Left ventricle myocardium inferior (tissue), 1 donor: Measurements from ENCODE around the gene SLC1A7. TPM values are rescaled to one million over a fixed set of nuclear protein-coding genes. Genes with fewer than 3 reads are reported as not detected.

ENCODE experiments used
- DNase-seq: peaks from one replicate; pipeline ENCODE4 v3.0.0-alpha.2; 2020
- H3K27ac ChIP-seq: fragments of 200-600 bp; replicated peaks from 2 replicates; pipeline ENCODE4 v1.8.0; 2021
- H3K27me3 ChIP-seq: fragments of 200-600 bp; 2 replicates; pipeline ENCODE4 v1.8.0; 2021; ENCODE audit warnings: low read depth
- H3K36me3 ChIP-seq: fragments of 200-600 bp; 2 replicates; pipeline ENCODE4 v1.8.0; 2021
- H3K4me1 ChIP-seq: fragments of 200-600 bp; 2 replicates; pipeline ENCODE4 v1.8.0; 2021
- H3K4me3 ChIP-seq: fragments of 200-600 bp; 2 replicates; pipeline ENCODE4 v1.8.0; 2021; ENCODE audit warnings: mild to moderate bottlenecking, moderate library complexity
- H3K9me3 ChIP-seq: fragments of 200-600 bp; replicated peaks from 2 replicates; pipeline ENCODE4 v1.8.0; 2021
- intact Hi-C: fragments of 100-400 bp; cut with micrococcal nuclease; formaldehyde crosslinking; loops from one replicate; pipeline ENCODE4 v1.11.0; 2022
- total RNA-seq: library from RNA; stranded (reverse); fragmentation: NEBNext Ultra II Directional; extraction: Animal tissue kit (Norgen Biotek cat#: 25700); gene quantifications from one replicate; pipeline ENCODE4 v1.2.1, GENCODE V29; 2021
- TF ChIP-seq, protein P1 (sequence below): fragments of 200-600 bp; IDR thresholded peaks from 2 replicates; pipeline ENCODE4 v1.8.0; 2021; ENCODE audit warnings: antibody characterized with exemption, mild to moderate bottlenecking, borderline replicate concordance
- donor health status: DM: no; HTN: yes; CAD: no; lungs with severe emphysema.

Gene SLC1A7
- total RNA-seq, 1 donor from 2014 or later: 0.44 TPM

DNA sequence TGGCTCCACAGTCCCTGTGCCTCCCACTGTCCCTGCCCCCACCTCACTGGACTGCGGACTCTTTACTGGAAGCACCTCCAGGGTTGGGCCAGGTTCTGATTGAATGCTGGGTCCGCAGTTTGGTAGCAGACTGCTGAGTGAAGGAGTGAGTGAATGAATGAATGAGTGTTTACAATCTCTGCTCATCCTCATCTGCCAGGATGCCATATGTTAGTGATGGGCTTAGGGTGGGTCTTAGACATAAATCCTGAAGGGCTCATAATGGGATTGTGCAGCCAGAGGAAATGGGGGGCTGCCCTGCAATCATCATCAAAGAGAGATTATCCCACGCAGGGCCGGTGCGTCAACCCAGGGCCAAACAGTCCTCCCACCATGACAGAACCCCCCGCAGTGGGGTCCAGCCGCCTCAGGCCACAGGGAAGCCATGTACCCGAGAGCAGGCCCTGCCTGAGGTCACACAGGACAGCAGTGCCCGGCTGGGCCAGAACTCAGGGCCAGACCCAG lies 26.1 kb downstream of the SLC1A7 start:
- Histone ChIP-seq H3K27me3 (peaks cover 6% of the 10 kb centered on the region), H3K27ac (no peak overlapping the region), H3K4me1 (peaks cover 7% of the 10 kb centered on the region), H3K9me3 (peaks cover 9% of the 10 kb centered on the region), H3K4me3 (no peak overlapping the region), H3K36me3 (no peaks in the 10 kb centered on the region)
- TF ChIP-seq, protein P1, sequence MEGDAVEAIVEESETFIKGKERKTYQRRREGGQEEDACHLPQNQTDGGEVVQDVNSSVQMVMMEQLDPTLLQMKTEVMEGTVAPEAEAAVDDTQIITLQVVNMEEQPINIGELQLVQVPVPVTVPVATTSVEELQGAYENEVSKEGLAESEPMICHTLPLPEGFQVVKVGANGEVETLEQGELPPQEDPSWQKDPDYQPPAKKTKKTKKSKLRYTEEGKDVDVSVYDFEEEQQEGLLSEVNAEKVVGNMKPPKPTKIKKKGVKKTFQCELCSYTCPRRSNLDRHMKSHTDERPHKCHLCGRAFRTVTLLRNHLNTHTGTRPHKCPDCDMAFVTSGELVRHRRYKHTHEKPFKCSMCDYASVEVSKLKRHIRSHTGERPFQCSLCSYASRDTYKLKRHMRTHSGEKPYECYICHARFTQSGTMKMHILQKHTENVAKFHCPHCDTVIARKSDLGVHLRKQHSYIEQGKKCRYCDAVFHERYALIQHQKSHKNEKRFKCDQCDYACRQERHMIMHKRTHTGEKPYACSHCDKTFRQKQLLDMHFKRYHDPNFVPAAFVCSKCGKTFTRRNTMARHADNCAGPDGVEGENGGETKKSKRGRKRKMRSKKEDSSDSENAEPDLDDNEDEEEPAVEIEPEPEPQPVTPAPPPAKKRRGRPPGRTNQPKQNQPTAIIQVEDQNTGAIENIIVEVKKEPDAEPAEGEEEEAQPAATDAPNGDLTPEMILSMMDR: no peak
- intact Hi-C loops: no loop called here
- no peak for DNase-seq

DNA sequence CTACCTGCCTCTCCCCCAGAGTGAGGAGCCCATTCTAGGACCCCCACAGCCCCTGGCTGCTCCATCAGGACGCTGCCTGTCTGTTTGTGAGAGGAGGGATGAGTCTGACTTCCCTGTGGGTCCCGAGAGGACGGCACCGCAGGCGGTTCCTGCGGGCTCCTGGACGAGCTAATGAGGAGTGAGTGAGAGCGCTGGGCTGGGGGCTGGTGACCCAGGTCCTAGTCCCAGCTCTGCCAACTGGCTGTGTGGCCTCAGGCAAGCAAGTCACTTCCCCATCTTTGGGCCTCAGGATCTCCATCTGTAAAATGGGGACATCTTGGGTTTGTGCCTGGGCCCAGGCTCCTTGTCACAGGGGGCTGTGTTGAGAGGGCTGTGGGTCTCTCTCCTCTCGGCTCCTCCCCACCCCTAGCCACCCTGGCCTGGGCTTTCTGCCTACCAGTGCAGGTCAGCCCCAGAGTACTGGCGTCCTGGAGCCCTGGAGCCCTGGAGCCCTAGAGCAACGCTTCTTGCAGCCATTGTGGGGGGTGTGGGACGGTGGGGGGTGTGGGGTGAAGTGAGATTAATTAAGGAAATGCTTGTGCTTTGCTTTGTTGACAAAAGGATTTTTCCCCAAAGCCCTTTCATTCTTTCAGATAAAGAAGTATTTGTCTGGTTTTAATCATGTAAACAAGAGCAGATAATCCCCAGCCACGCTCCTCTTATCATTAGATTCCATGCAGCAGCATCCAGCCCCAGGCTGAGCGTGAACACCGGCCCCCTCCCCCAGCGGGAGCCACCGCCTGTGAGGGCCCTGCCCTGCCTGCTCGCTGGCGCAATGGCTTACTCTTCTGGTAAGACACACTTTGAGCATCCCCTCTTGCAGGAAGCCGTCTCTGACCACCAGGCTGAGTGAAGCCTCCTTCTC lies 26.8 kb downstream of the SLC1A7 start:
- peaks cover under 1% of the 10 kb centered on the region for H3K4me1 ChIP-seq

DNA sequence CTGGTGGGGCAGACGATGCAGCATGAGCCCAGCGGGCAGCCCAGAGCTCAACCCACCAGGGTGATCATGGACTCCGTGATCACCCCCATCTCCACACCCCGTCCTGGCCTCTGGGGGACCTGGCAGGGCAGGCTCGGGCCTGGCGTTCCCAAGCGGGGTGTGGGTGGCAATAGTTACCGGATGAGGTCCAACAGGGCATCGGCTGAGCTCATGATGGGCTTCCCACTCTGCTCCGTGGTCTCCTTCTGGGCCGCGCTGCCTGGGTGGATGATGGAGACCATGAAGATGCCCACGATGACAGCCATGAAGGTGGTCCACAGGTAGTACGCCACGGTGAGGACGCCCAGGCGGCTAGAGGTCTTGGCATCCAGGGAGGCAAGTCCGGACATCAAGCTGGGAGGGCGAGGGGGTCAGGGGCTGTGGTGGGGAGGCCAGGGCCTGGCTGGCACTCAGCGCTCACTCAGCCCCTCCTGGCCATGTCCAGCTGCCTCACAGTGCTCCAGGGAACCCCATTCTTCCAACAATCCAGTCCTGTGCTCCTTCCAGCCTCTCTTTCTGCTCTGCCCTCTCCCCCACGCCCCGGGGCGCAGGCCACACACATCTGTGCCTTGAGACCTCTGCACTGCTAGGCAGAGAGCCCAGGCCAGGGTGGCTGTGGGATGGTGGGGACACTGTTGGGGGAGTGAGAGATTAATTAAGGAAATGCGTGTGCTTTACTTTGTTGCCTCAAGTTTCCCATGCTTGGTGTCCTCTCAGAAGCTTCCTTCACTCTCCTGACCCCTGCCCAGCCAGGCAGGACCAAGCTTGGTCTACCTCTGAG lies 27.6 kb downstream of the SLC1A7 start:
- no peak for DNase-seq
- H3K4me3 ChIP-seq: no peak overlapping the region
- H3K36me3 ChIP-seq: no peaks in the 10 kb centered on the region
- no peak overlapping the region for H3K27ac ChIP-seq
- peaks cover 2% of the 10 kb centered on the region for H3K4me1 ChIP-seq
- H3K9me3 ChIP-seq: peaks cover 9% of the 10 kb centered on the region
- TF ChIP-seq, protein P1: no peak
- peaks cover under 1% of the 10 kb centered on the region for H3K27me3 ChIP-seq
- intact Hi-C loops: no loop called here

More for the DNA sequence above, 26.8 kb downstream of the SLC1A7 start:
- Histone ChIP-seq H3K36me3 (no peaks in the 10 kb centered on the region), H3K4me3 (no peak overlapping the region), H3K9me3 (peaks cover 9% of the 10 kb centered on the region), H3K27me3 (peaks cover 6% of the 10 kb centered on the region), H3K27ac (no peak overlapping the region)
- TF ChIP-seq, protein P1: no peak
- no peak for DNase-seq
- intact Hi-C loops: no loop called here

DNA sequence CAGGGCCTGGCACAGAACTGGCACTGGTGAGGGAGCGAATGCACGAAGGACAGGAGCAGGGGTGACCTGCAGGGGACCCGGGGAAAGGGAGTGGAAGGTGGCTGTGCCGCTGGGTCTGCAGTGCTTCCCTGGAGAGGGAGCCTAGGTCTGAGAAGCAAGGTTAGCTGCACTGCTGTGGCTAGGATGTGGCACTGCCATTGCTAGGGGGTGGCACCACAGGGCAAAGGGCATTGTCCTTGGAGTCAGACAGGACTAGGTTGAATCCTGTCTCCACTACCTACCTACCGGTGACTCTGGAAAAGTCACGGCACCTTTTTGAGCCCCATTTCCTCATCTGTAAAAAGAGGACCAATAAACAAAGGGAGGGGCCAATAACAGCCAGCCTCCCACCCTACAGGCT lies 28.3 kb downstream of the SLC1A7 start:
- no peak for DNase-seq
- Histone ChIP-seq H3K27ac (no peak overlapping the region), H3K36me3 (no peaks in the 10 kb centered on the region), H3K4me3 (no peak overlapping the region), H3K27me3 (no peaks in the 10 kb centered on the region), H3K9me3 (peaks cover 9% of the 10 kb centered on the region), H3K4me1 (peaks cover 9% of the 10 kb centered on the region)
- TF ChIP-seq, protein P1: no peak
- intact Hi-C loops: no loop called here

DNA sequence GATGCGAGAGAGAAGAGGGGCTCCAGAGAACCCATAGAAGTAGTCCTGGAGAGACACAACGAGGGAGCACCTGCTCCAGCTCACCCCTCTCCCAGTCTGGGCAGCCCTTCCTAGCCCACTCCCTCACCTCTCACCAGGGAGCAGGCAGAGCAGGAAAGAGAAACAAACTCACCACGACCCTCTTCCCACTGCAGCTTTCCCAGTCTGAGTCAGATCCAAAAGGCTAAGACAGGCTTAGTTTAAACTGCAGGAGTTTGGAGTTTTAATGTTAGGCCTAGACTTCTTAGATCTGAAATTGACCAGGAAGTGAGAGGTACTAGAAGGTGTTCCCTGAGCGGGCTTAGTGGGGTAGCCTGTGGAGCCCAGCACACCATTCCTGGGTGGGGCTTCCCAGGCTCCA lies 29.6 kb downstream of the SLC1A7 start:
- no peak for DNase-seq
- Histone ChIP-seq H3K36me3 (no peaks in the 10 kb centered on the region), H3K27me3 (no peaks in the 10 kb centered on the region), H3K4me1 (peaks cover 16% of the 10 kb centered on the region), H3K4me3 (no peak overlapping the region), H3K27ac (no peak overlapping the region), H3K9me3 (peaks cover 9% of the 10 kb centered on the region)
- TF ChIP-seq, protein P1: no peak
- intact Hi-C loops: no loop called here
